Spleen (tissue), 7 donors: Measurements from ENCODE around the gene PITPNM1.

ENCODE experiments used
- POLR2A ChIP-seq, 3 donors: fragments of 450-650 bp; IDR thresholded peaks; one replicate each; pipeline ENCODE4 v1.5.1; 2017; ENCODE audit warnings: antibody characterized with exemption in 3 of 3, mild to moderate bottlenecking in 1 of 3
- POLR2AphosphoS5 ChIP-seq, 3 donors: sonication (generic); formaldehyde crosslinking; IDR thresholded peaks; one replicate each; pipeline ENCODE4 v1.5.1; 2017; ENCODE audit warnings: antibody characterized with exemption in 3 of 3
- TF ChIP-seq, protein P1 (sequence below), 11 experiments: fragments of 200-600 bp in 7 of 11; fragments of 450-650 bp in 4 of 11; sonication (generic) in 4 of 11; IDR thresholded peaks in 8 of 11; conservative IDR thresholded peaks in 3 of 11; 1 replicate in 7 of 11; 2 replicates in 4 of 11; pipeline versions ENCODE4 v1.4.0 to v1.8.0; 2016 to 2021; ENCODE audit warnings: antibody characterized with exemption in 11 of 11, inconsistent platforms in 4 of 11, mild to moderate bottlenecking in 1 of 11
- donor health status: DM: no; HTN: no; CAD: no; lungs with moderate emphysema.
- donor health status: DM: no; HTN: no; CAD: no.
- donor health status: DM: no; HTN: no; CAD: no.

- TF ChIP-seq POLR2A (IDR thresholded peaks at IDR 0.05) (no peak), POLR2AphosphoS5 (IDR thresholded peaks at IDR 0.05) (peak in 1 of 3 donors; percentile 17)
- TF ChIP-seq, protein P1, sequence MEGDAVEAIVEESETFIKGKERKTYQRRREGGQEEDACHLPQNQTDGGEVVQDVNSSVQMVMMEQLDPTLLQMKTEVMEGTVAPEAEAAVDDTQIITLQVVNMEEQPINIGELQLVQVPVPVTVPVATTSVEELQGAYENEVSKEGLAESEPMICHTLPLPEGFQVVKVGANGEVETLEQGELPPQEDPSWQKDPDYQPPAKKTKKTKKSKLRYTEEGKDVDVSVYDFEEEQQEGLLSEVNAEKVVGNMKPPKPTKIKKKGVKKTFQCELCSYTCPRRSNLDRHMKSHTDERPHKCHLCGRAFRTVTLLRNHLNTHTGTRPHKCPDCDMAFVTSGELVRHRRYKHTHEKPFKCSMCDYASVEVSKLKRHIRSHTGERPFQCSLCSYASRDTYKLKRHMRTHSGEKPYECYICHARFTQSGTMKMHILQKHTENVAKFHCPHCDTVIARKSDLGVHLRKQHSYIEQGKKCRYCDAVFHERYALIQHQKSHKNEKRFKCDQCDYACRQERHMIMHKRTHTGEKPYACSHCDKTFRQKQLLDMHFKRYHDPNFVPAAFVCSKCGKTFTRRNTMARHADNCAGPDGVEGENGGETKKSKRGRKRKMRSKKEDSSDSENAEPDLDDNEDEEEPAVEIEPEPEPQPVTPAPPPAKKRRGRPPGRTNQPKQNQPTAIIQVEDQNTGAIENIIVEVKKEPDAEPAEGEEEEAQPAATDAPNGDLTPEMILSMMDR (IDR thresholded peaks at IDR 0.05 in 8 of 11, conservative IDR thresholded peaks at IDR 0.05 in 3 of 11) = no peak
Observed at GRCh38 chr11:67497656-67498291, 7.4 kb downstream of the PITPNM1 start.
